HEK293 (cell line): ENCODE results near the gene POLL.

Experiments
- CTCF ChIA-PET: fragments of 350-600 bp; formaldehyde crosslinking; extraction: SDS; loops from one replicate; lab custom pipeline; 2021; ENCODE audit warnings: antibody characterized with exemption; lab: Yijun Ruan, JAX
- POLR2A ChIA-PET: fragments of 300-600 bp; formaldehyde crosslinking; extraction: SDS; loops from one replicate; lab custom pipeline; 2020; ENCODE audit warnings: antibody characterized with exemption, inconsistent platforms; lab: Yijun Ruan, JAX
- H3K27ac ChIP-seq: fragments of 200-500 bp; sonication (Bioruptor generic); 2 replicates; pipeline ENCODE4 v1.5.1; 2014; ENCODE audit warnings: low read depth, low read length, control low read depth, inconsistent platforms; ENCODE audit errors: extremely low read depth
- H3K36me3 ChIP-seq, 2 experiments: fragments of 200-500 bp in 1 of 2; sonication (Bioruptor generic) in 1 of 2; 1 replicate in 1 of 2; 2 replicates in 1 of 2; pipeline ENCODE4 v1.5.1; 2014 to 2017; ENCODE audit warnings: inconsistent platforms in 2 of 2, low read length in 2 of 2; ENCODE audit not compliant: control insufficient read depth in 2 of 2, insufficient read depth in 1 of 2
- H3K4me1 ChIP-seq: fragments of 200-500 bp; sonication (Bioruptor generic); 2 replicates; pipeline ENCODE4 v1.5.1; 2014; ENCODE audit warnings: mild to moderate bottlenecking, low read length, inconsistent platforms; ENCODE audit not compliant: control insufficient read depth, insufficient read depth
- H3K4me3 ChIP-seq: 2 replicates; pipeline ENCODE4 v1.5.1; 2011; ENCODE audit warnings: low read depth, mild to moderate bottlenecking, control low read depth, low read length, moderate library complexity
- H3K9me3 ChIP-seq: fragments of 200-500 bp; sonication (Bioruptor generic); 2 replicates; pipeline ENCODE4 v1.5.1; 2014; ENCODE audit warnings: low read depth, low read length, inconsistent platforms; ENCODE audit not compliant: control insufficient read depth, insufficient read depth
- BCL11B ChIP-seq: fragments of 450-650 bp; formaldehyde crosslinking; IDR thresholded peaks from 2 replicates; pipeline ENCODE4 v1.5.1; 2016; ENCODE audit warnings: low read depth, missing biosample characterization, missing genetic modification characterization
- OVOL3 ChIP-seq: fragments of 450-650 bp; formaldehyde crosslinking; IDR thresholded peaks from 2 replicates; pipeline ENCODE4 v1.5.1; 2016; ENCODE audit warnings: missing biosample characterization, missing genetic modification characterization
- ZNF112 ChIP-seq: fragments of 450-650 bp; formaldehyde crosslinking; IDR thresholded peaks from 2 replicates; pipeline ENCODE4 v1.5.0; 2017; ENCODE audit warnings: missing biosample characterization, missing genetic modification characterization
- ZNF133 ChIP-seq: fragments of 450-650 bp; formaldehyde crosslinking; IDR thresholded peaks from 2 replicates; pipeline ENCODE4 v1.5.1; 2016; ENCODE audit warnings: missing biosample characterization, missing genetic modification characterization
- ZNF24 ChIP-seq: fragments of 450-650 bp; formaldehyde crosslinking; IDR thresholded peaks from 2 replicates; pipeline ENCODE4 v1.5.1; 2016; ENCODE audit warnings: missing biosample characterization, missing genetic modification characterization
- ZNF341 ChIP-seq: fragments of 450-650 bp; formaldehyde crosslinking; IDR thresholded peaks from 2 replicates; pipeline ENCODE4; 2016; ENCODE audit warnings: low read depth, missing biosample characterization, missing genetic modification characterization
- ZNF391 ChIP-seq: fragments of 450-650 bp; formaldehyde crosslinking; IDR thresholded peaks from 2 replicates; pipeline ENCODE4 v1.5.1; 2016; ENCODE audit warnings: low read depth, missing biosample characterization, missing genetic modification characterization, borderline replicate concordance
- ZNF394 ChIP-seq: fragments of 450-650 bp; formaldehyde crosslinking; IDR thresholded peaks from 2 replicates; pipeline ENCODE4 v1.5.1; 2016; ENCODE audit warnings: missing biosample characterization, missing genetic modification characterization, mild to moderate bottlenecking, moderate library complexity, borderline replicate concordance
- ZNF416 ChIP-seq: fragments of 450-650 bp; formaldehyde crosslinking; IDR thresholded peaks from 2 replicates; pipeline ENCODE4 v1.5.1; 2016; ENCODE audit warnings: missing biosample characterization, missing genetic modification characterization
- ZNF629 ChIP-seq: fragments of 450-650 bp; formaldehyde crosslinking; IDR thresholded peaks from 2 replicates; pipeline ENCODE4 v1.5.1; 2017; ENCODE audit warnings: missing biosample characterization, missing genetic modification characterization
- ZNF785 ChIP-seq: fragments of 450-650 bp; formaldehyde crosslinking; IDR thresholded peaks from 2 replicates; pipeline ENCODE4 v1.5.1; 2016; ENCODE audit warnings: missing biosample characterization, missing genetic modification characterization
- ZSCAN16 ChIP-seq: fragments of 450-650 bp; formaldehyde crosslinking; IDR thresholded peaks from 2 replicates; pipeline ENCODE4 v1.5.1; 2016; ENCODE audit warnings: missing biosample characterization, missing genetic modification characterization
- TF ChIP-seq, protein P1 (sequence below): fragments of 450-650 bp; formaldehyde crosslinking; IDR thresholded peaks from 2 replicates; pipeline ENCODE4 v1.5.0; 2017; ENCODE audit warnings: missing biosample characterization, missing genetic modification characterization, borderline replicate concordance
- TF ChIP-seq, protein P2 (sequence below): fragments of 450-650 bp; formaldehyde crosslinking; IDR thresholded peaks from 2 replicates; pipeline ENCODE4 v1.5.1; 2016; ENCODE audit warnings: missing biosample characterization, missing genetic modification characterization
- TF ChIP-seq, protein P3 (sequence below): fragments of 450-650 bp; formaldehyde crosslinking; IDR thresholded peaks from 2 replicates; pipeline ENCODE4 v1.5.1; 2016; ENCODE audit warnings: missing biosample characterization, missing genetic modification characterization
- TF ChIP-seq, protein P4 (sequence below): fragments of 450-650 bp; formaldehyde crosslinking; IDR thresholded peaks from 2 replicates; pipeline ENCODE4 v1.5.1; 2017; ENCODE audit warnings: missing biosample characterization, missing genetic modification characterization

Gene POLL

DNA sequence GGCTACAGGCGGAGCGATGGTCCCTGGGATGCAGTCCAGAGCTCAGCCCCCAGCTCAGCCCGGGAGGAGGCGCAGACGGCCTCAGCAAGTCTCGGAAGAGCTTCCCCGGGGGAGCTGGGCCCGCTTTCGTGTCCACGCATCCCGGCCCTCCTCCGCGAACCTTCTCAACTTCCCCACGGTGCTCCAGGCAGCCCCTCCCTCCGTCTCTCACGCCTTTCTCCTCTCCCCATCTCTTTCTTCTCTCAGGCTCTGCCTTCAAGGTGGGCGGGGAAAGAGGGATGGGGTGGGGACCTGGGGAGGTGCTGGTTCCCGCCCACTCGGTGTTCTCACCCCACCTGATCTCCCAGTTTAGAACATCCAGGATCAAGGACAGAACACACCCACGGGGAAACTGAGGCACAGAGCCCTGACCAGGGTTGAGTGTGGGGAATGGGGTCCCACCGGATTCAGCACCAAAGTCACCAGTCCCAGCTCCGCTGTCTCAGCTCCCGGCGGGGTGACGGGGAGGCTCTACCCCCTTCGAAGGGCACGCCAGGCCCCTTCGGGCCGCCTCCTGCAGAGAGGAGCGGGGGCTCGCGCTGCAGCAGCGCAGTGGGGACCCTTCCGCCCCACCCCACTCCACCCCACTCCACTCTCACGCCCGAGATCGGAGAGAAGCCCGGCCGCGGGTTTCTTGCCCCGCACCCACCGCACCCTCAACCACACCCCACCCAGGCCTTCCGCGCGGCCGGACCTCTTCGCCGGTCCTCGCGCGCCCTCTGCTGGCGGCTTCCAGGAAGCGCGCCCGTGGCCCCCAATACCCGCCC lies 18.2 kb downstream of the POLL start (continued):
- TF ChIP-seq ZNF629 (tag by site-specific recombination): peak; percentile 48; the same call in 1 of the 2 replicates
- TF ChIP-seq ZSCAN16: peak; percentile 58

DNA sequence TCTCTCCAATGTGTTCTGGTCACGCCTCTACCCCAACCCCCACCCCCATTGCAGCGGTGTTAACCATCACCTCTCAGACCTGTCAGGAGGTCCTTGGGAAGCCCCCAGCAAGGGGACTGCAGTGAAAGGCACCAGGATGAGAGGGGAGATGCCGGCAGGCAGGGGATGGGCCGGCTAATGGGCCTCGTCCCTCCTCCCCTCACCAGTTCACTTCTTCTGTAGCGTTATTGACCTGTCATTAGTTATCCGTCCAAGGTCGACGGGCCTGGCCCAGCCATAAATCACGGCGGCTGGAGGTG lies 18.8 kb downstream of the POLL start:
- Histone ChIP-seq H3K27ac (no peak overlapping the region), H3K4me3 (peak overlapping the region; percentile 65), H3K36me3 (no peaks in the 10 kb centered on the region), H3K4me1 (peaks cover 3% of the 10 kb centered on the region), H3K9me3 (0 out of 2 replicates have a peak, but pooled peaks cover 2% of the 10 kb centered on the region)
- ChIA-PET POLR2A (interaction anchor here (1.5 kb wide), 2 partner anchors 38 to 274 kb away, joined by 3 read pairs; no protein-coding TSS in a partner anchor), CTCF (interaction anchor here (0.5 to 3.8 kb wide), 26 partner anchors 11 to 709 kb away, joined by 3 to 77 read pairs (median 4); no protein-coding TSS in a partner anchor)
- TF ChIP-seq ZNF112 (tag by site-specific recombination): no peak
- TF ChIP-seq, protein P1, sequence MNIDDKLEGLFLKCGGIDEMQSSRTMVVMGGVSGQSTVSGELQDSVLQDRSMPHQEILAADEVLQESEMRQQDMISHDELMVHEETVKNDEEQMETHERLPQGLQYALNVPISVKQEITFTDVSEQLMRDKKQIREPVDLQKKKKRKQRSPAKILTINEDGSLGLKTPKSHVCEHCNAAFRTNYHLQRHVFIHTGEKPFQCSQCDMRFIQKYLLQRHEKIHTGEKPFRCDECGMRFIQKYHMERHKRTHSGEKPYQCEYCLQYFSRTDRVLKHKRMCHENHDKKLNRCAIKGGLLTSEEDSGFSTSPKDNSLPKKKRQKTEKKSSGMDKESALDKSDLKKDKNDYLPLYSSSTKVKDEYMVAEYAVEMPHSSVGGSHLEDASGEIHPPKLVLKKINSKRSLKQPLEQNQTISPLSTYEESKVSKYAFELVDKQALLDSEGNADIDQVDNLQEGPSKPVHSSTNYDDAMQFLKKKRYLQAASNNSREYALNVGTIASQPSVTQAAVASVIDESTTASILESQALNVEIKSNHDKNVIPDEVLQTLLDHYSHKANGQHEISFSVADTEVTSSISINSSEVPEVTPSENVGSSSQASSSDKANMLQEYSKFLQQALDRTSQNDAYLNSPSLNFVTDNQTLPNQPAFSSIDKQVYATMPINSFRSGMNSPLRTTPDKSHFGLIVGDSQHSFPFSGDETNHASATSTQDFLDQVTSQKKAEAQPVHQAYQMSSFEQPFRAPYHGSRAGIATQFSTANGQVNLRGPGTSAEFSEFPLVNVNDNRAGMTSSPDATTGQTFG: no peak
- TF ChIP-seq, protein P2, sequence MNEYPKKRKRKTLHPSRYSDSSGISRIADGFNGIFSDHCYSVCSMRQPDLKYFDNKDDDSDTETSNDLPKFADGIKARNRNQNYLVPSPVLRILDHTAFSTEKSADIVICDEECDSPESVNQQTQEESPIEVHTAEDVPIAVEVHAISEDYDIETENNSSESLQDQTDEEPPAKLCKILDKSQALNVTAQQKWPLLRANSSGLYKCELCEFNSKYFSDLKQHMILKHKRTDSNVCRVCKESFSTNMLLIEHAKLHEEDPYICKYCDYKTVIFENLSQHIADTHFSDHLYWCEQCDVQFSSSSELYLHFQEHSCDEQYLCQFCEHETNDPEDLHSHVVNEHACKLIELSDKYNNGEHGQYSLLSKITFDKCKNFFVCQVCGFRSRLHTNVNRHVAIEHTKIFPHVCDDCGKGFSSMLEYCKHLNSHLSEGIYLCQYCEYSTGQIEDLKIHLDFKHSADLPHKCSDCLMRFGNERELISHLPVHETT (tag by site-specific recombination): no peak
- TF ChIP-seq, protein P3, sequence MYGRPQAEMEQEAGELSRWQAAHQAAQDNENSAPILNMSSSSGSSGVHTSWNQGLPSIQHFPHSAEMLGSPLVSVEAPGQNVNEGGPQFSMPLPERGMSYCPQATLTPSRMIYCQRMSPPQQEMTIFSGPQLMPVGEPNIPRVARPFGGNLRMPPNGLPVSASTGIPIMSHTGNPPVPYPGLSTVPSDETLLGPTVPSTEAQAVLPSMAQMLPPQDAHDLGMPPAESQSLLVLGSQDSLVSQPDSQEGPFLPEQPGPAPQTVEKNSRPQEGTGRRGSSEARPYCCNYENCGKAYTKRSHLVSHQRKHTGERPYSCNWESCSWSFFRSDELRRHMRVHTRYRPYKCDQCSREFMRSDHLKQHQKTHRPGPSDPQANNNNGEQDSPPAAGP (tag by site-specific recombination): no peak
- TF ChIP-seq ZNF133 (tag by site-specific recombination): no peak
- TF ChIP-seq ZNF24 (tag by site-specific recombination): no peak
- no peak for TF ChIP-seq OVOL3 (tag by site-specific recombination)
- TF ChIP-seq ZNF391 (tag by site-specific recombination): no peak
- TF ChIP-seq ZNF341 (tag by site-specific recombination): no peak
- TF ChIP-seq BCL11B (tag by site-specific recombination): no peak
- no peak for TF ChIP-seq ZNF785 (tag by site-specific recombination)

DNA sequence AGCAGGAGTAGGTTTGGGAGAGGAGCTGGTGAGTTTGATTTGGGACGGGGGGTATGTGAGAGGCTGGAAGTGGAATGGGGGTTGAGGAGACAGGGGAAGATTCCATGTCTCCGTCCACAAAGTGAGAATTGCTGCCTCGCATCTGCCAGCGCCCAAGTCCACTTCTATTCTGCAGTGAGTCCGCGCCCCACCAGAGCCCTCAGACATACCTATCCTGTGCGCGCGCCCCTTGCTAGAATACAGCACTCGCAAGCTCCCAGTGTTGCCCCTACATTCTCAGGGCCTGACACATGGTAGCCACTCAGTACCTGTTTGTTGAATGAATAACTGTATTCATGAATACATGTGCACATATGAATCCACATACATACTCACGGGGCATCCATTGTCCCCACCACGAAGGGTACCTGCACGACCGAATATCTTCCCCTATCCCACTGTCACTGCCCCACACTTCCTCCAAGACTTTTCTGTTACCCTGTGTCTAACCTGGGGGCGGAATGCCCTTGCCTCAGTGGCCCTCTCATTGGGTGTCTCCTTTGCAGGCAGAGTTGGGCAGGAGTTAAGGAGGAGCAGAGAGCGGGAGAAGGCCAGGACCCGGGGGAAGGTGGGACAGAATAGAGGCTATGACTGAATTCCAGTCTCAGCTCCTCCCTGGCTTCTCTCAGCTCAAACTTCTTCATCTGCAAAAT lies 19.9 kb downstream of the POLL start:
- Histone ChIP-seq H3K4me3 (no peak overlapping the region), H3K36me3 (no peaks in the 10 kb centered on the region), H3K4me1 (peaks cover 3% of the 10 kb centered on the region), H3K27ac (no peak overlapping the region), H3K9me3 (0 out of 2 replicates have a peak, but pooled peaks cover 2% of the 10 kb centered on the region)
- CTCF ChIA-PET: interaction anchor here (0.6 to 1.6 kb wide), 6 partner anchors 16 to 407 kb away, joined by 3 to 16 read pairs (median 3); no protein-coding TSS in a partner anchor
- TF ChIP-seq ZNF416: no peak
- no peak for TF ChIP-seq ZNF133 (tag by site-specific recombination)
- 0 out of 2 replicates have a peak, but pooled peaks have one; percentile 26 for TF ChIP-seq ZNF394
- TF ChIP-seq, protein P4, sequence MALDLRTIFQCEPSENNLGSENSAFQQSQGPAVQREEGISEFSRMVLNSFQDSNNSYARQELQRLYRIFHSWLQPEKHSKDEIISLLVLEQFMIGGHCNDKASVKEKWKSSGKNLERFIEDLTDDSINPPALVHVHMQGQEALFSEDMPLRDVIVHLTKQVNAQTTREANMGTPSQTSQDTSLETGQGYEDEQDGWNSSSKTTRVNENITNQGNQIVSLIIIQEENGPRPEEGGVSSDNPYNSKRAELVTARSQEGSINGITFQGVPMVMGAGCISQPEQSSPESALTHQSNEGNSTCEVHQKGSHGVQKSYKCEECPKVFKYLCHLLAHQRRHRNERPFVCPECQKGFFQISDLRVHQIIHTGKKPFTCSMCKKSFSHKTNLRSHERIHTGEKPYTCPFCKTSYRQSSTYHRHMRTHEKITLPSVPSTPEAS: no peak
- POLR2A ChIA-PET: interaction anchor here (0.6 to 1.5 kb wide), 2 partner anchors 273 kb away, joined by 3 read pairs; no protein-coding TSS in a partner anchor
